HepG2 (cell line): Measurements from ENCODE around the gene ZNF174. TPM values are rescaled to one million over a fixed set of nuclear protein-coding genes. Genes with fewer than 3 reads are reported as not detected.

Experiments
- EHMT2 ChIP-seq: fragments of 200-600 bp; sonication (generic); IDR thresholded peaks from 2 replicates; pipeline ENCODE4 v1.7.0; 2017; ENCODE audit warnings: antibody characterized with exemption, low read depth, low read length, borderline replicate concordance
- HNF4A ChIP-seq: sonication (generic); formaldehyde crosslinking; IDR thresholded peaks from 2 replicates; pipeline ENCODE4 v1.4.0; 2020; ENCODE audit warnings: missing genetic modification reagents
- HNRNPK ChIP-seq: fragments of 200-400 bp; formaldehyde crosslinking; IDR thresholded peaks from 2 replicates; pipeline ENCODE4 v1.6.1; 2018; ENCODE audit warnings: low read length, low read depth, moderate library complexity, mild to moderate bottlenecking; ENCODE audit not compliant: poor library complexity, severe bottlenecking
- HOXD1 ChIP-seq: sonication (generic); formaldehyde crosslinking; IDR thresholded peaks from 2 replicates; pipeline ENCODE4 v1.5.0; 2020; ENCODE audit warnings: missing genetic modification reagents
- LBX2 ChIP-seq: sonication (generic); formaldehyde crosslinking; IDR thresholded peaks from 2 replicates; pipeline ENCODE4 v1.5.0; 2020; ENCODE audit warnings: missing genetic modification reagents, mild to moderate bottlenecking, borderline replicate concordance
- MAX ChIP-seq: IDR thresholded peaks from 2 replicates; pipeline ENCODE4 v1.6.1; 2012; ENCODE audit warnings: inconsistent platforms
- SNAI1 ChIP-seq: sonication (generic); formaldehyde crosslinking; IDR thresholded peaks from 2 replicates; pipeline ENCODE4 v1.5.0; 2020; ENCODE audit warnings: mild to moderate bottlenecking, missing genetic modification reagents, borderline replicate concordance
- ZNF101 ChIP-seq: sonication (generic); formaldehyde crosslinking; IDR thresholded peaks from 2 replicates; pipeline ENCODE4 v1.4.0; 2020; ENCODE audit warnings: mild to moderate bottlenecking, low read depth, missing genetic modification reagents, borderline replicate concordance
- ZNF136 ChIP-seq: sonication (generic); formaldehyde crosslinking; IDR thresholded peaks from 2 replicates; pipeline ENCODE4 v1.8.1; 2022; ENCODE audit warnings: low read depth, mild to moderate bottlenecking, moderate library complexity, missing genetic modification reagents
- ZNF180 ChIP-seq: sonication (generic); formaldehyde crosslinking; IDR thresholded peaks from 2 replicates; pipeline ENCODE4 v1.4.0; 2020; ENCODE audit warnings: low read depth, missing genetic modification reagents, borderline replicate concordance
- ZNF510 ChIP-seq: sonication (generic); formaldehyde crosslinking; IDR thresholded peaks from 2 replicates; pipeline ENCODE4 v1.4.0; 2020; ENCODE audit warnings: low read depth, mild to moderate bottlenecking, missing genetic modification reagents
- ZNF674 ChIP-seq: sonication (generic); formaldehyde crosslinking; IDR thresholded peaks from 2 replicates; pipeline ENCODE4 v1.5.0; 2020; ENCODE audit warnings: low read depth, mild to moderate bottlenecking, missing genetic modification reagents
- ZNF704 ChIP-seq: sonication (generic); formaldehyde crosslinking; IDR thresholded peaks from 2 replicates; pipeline ENCODE4 v1.8.1; 2023; ENCODE audit warnings: mild to moderate bottlenecking, inconsistent platforms, moderate library complexity, missing genetic modification reagents, borderline replicate concordance
- ZNF883 ChIP-seq: sonication (generic); formaldehyde crosslinking; IDR thresholded peaks from 2 replicates; pipeline ENCODE4 v1.5.1; 2020; ENCODE audit warnings: mild to moderate bottlenecking, missing genetic modification reagents; ENCODE audit errors: not compliant biosample characterization
- polyA plus RNA-seq, 8 experiments: library from polyadenylated mRNA; depleted of rRNA in 3 of 8; stranded (reverse) in 7 of 8; unstranded in 1 of 8; fragments of >200 nt; fragmentation: Illumina TruSeq in 4 of 8; extraction: Trizol in 4 of 8; gene quantifications; 2 replicates each; pipeline versions ENCODE4 v1.2.1 to v1.2.3, GENCODE V29; 2011 to 2016; ENCODE audit warnings: low read depth in 4 of 8, missing spikeins in 1 of 8, mixed read lengths in 1 of 8; ENCODE audit not compliant: insufficient read depth in 1 of 8
- total RNA-seq, 5 experiments: library from RNA; depleted of rRNA; stranded (reverse); fragments of >200 nt; fragmentation: Illumina TruSeq; extraction: Trizol; gene quantifications; 2 replicates each; pipeline ENCODE4 v1.2.3, GENCODE V29; 2016; ENCODE audit warnings: low read depth in 1 of 5
- TF ChIP-seq, protein P1 (sequence below): sonication (generic); formaldehyde crosslinking; IDR thresholded peaks from 2 replicates; pipeline ENCODE4 v1.9.0; 2021; ENCODE audit warnings: mild to moderate bottlenecking, missing genetic modification reagents
- TF ChIP-seq, protein P2 (sequence below): sonication (generic); formaldehyde crosslinking; IDR thresholded peaks from 2 replicates; pipeline ENCODE4 v1.5.1; 2020; ENCODE audit warnings: missing genetic modification reagents, mild to moderate bottlenecking, borderline replicate concordance

The ZNF174 gene
- total and polyA plus RNA-seq, 2 of the 13 experiments (the other 11 are each of a cell fraction or from before 2014, with no cell fraction given), result 8.3 to 10.6 TPM

DNA sequence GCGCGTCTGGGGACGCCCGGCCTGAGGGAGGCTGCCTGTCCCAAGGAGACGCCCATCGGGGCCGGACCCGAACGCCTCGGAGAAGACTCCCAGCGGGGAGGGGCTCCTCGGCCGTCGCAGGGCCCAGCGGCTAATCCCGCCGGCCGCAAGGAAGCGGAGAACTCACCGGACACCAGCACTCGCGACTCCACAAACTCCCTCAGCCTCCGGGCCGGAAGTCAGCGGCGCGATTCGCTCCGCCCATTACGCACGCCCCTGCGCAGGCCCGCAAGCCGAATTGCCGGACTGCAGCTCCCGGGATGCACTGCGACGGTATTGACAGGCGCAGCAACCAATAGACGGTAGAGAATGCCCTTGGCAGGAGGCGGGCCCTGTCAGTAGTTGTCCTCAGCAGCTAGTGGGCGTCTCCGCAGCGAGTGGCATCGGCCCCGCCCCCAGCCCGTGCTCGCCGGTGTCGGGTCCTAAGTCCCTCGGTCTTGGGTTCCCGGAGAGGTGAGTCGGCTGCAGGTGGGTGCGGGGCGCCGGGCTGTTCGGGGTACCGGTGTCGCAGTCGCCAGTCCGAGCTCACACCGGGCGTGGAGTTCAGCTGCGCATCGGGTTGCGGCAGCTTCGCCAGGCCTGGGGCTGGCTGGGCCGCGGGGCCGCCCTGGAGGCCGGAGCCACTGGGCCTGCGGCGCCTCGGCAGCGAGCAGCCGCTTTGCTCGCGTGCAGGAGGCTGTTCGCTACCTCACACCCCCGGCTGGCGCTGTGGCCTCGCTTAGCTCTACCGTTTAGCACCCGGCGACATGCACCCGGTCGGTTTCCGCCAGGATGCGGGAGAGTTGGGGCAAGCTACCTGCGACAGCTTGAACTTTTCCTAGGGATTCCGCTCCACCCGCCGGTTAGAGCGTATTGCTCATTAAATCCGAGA lies at the start of gene ZNF174, which contains the start of gene ZSCAN32 (continued):
- TF ChIP-seq, protein P1, sequence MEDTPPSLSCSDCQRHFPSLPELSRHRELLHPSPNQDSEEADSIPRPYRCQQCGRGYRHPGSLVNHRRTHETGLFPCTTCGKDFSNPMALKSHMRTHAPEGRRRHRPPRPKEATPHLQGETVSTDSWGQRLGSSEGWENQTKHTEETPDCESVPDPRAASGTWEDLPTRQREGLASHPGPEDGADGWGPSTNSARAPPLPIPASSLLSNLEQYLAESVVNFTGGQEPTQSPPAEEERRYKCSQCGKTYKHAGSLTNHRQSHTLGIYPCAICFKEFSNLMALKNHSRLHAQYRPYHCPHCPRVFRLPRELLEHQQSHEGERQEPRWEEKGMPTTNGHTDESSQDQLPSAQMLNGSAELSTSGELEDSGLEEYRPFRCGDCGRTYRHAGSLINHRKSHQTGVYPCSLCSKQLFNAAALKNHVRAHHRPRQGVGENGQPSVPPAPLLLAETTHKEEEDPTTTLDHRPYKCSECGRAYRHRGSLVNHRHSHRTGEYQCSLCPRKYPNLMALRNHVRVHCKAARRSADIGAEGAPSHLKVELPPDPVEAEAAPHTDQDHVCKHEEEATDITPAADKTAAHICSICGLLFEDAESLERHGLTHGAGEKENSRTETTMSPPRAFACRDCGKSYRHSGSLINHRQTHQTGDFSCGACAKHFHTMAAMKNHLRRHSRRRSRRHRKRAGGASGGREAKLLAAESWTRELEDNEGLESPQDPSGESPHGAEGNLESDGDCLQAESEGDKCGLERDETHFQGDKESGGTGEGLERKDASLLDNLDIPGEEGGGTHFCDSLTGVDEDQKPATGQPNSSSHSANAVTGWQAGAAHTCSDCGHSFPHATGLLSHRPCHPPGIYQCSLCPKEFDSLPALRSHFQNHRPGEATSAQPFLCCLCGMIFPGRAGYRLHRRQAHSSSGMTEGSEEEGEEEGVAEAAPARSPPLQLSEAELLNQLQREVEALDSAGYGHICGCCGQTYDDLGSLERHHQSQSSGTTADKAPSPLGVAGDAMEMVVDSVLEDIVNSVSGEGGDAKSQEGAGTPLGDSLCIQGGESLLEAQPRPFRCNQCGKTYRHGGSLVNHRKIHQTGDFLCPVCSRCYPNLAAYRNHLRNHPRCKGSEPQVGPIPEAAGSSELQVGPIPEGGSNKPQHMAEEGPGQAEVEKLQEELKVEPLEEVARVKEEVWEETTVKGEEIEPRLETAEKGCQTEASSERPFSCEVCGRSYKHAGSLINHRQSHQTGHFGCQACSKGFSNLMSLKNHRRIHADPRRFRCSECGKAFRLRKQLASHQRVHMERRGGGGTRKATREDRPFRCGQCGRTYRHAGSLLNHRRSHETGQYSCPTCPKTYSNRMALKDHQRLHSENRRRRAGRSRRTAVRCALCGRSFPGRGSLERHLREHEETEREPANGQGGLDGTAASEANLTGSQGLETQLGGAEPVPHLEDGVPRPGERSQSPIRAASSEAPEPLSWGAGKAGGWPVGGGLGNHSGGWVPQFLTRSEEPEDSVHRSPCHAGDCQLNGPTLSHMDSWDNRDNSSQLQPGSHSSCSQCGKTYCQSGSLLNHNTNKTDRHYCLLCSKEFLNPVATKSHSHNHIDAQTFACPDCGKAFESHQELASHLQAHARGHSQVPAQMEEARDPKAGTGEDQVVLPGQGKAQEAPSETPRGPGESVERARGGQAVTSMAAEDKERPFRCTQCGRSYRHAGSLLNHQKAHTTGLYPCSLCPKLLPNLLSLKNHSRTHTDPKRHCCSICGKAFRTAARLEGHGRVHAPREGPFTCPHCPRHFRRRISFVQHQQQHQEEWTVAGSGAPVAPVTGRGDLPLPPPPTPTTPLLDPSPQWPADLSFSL (CRISPR knock-in tag), result 0 out of 2 replicates have a peak, but pooled peaks have one; percentile 48
- TF ChIP-seq LBX2 (CRISPR knock-in tag) (peak; percentile 44; the same call in 1 of the 2 replicates), HOXD1 (CRISPR knock-in tag) (peak; percentile 35; the same call in 1 of the 2 replicates), EHMT2 (no peak), HNF4A (CRISPR knock-in tag) (peak; percentile 75), ZNF674 (CRISPR knock-in tag) (0 out of 2 replicates have a peak, but pooled peaks have one; percentile 52), ZNF883 (CRISPR knock-in tag) (peak; percentile 52), MAX (peak; percentile 82), ZNF101 (CRISPR knock-in tag) (no peak), ZNF136 (no peak), SNAI1 (no peak), ZNF510 (no peak; the same call in 1 of the 2 replicates), ZNF704 (CRISPR knock-in tag) (peak; percentile 79; the same call in 1 of the 2 replicates), HNRNPK (peak; percentile 20), ZNF180 (no peak)
- TF ChIP-seq, protein P2, sequence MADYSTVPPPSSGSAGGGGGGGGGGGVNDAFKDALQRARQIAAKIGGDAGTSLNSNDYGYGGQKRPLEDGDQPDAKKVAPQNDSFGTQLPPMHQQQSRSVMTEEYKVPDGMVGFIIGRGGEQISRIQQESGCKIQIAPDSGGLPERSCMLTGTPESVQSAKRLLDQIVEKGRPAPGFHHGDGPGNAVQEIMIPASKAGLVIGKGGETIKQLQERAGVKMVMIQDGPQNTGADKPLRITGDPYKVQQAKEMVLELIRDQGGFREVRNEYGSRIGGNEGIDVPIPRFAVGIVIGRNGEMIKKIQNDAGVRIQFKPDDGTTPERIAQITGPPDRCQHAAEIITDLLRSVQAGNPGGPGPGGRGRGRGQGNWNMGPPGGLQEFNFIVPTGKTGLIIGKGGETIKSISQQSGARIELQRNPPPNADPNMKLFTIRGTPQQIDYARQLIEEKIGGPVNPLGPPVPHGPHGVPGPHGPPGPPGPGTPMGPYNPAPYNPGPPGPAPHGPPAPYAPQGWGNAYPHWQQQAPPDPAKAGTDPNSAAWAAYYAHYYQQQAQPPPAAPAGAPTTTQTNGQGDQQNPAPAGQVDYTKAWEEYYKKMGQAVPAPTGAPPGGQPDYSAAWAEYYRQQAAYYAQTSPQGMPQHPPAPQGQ, result no peak
